CD14-positive monocyte (primary cell): Measurements from ENCODE around the gene SYTL3. TPM values are rescaled to one million over a fixed set of nuclear protein-coding genes. Genes with fewer than 3 reads are reported as not detected.

ENCODE experiments used
- DNase-seq, 3 donors: peaks; one replicate each; pipeline ENCODE4 v3.0.0-alpha.2; 2011 to 2022
- H2AFZ ChIP-seq: 2 replicates; pipeline ENCODE4 v1.6.0; 2012; ENCODE audit warnings: mild to moderate bottlenecking, low read depth, low read length, inconsistent platforms; ENCODE audit not compliant: insufficient read depth, poor library complexity, severe bottlenecking
- H3K27ac ChIP-seq, 2 donors: 1 replicate in 1 of 2; 2 replicates in 1 of 2; pipeline ENCODE4 v1.5.1; 2012 to 2013; ENCODE audit warnings: low read length in 2 of 2, control low read depth in 1 of 2, inconsistent platforms in 1 of 2, low read depth in 1 of 2, mild to moderate bottlenecking in 1 of 2
- H3K27me3 ChIP-seq, 2 donors: one replicate each; pipeline versions ENCODE4 v1.6.0 to v1.6.1; 2011 to 2013; ENCODE audit warnings: low read length in 2 of 2; ENCODE audit not compliant: control insufficient read depth in 2 of 2, insufficient read depth in 2 of 2
- H3K36me3 ChIP-seq, 2 donors: replicated peaks in 1 of 2; 1 replicate in 1 of 2; 2 replicates in 1 of 2; pipeline versions ENCODE4 v1.5.1 to v1.6.1; 2012 to 2013; ENCODE audit warnings: low read length in 2 of 2, control low read depth in 1 of 2, inconsistent platforms in 1 of 2, mild to moderate bottlenecking in 1 of 2; ENCODE audit not compliant: insufficient read depth in 2 of 2, control insufficient read depth in 1 of 2
- H3K4me1 ChIP-seq, 2 donors: 1 replicate in 1 of 2; 2 replicates in 1 of 2; pipeline versions ENCODE4 v1.5.1 to v1.6.1; 2012 to 2013; ENCODE audit warnings: low read length in 2 of 2, control low read depth in 1 of 2, inconsistent platforms in 1 of 2, mild to moderate bottlenecking in 1 of 2, moderate library complexity in 1 of 2; ENCODE audit not compliant: insufficient read depth in 2 of 2, control insufficient read depth in 1 of 2
- H3K4me2 ChIP-seq: replicated peaks from 2 replicates; pipeline ENCODE3; 2012; ENCODE audit warnings: low read length, moderate library complexity, mild to moderate bottlenecking; ENCODE audit not compliant: poor library complexity, severe bottlenecking; ENCODE audit errors: extremely low read depth
- H3K4me3 ChIP-seq, 3 experiments: fragments of 200-600 bp in 1 of 3; sonication (generic) in 1 of 3; replicated peaks in 1 of 3; 1 replicate in 2 of 3; 2 replicates in 1 of 3; pipeline ENCODE4 v1.5.1; 2011 to 2013; ENCODE audit warnings: low read length in 3 of 3, mild to moderate bottlenecking in 3 of 3, control low read depth in 2 of 3, low read depth in 2 of 3, inconsistent platforms in 1 of 3, moderate library complexity in 1 of 3
- H3K79me2 ChIP-seq: 2 replicates; pipeline ENCODE4 v1.6.0; 2012; ENCODE audit warnings: mild to moderate bottlenecking, control low read depth, inconsistent platforms, low read length, moderate library complexity; ENCODE audit not compliant: insufficient read depth
- H3K9ac ChIP-seq: 2 replicates; pipeline ENCODE4 v1.6.0; 2017; ENCODE audit warnings: low read length, mild to moderate bottlenecking; ENCODE audit not compliant: insufficient read depth, poor library complexity, severe bottlenecking
- H3K9me3 ChIP-seq, 2 donors: replicated peaks in 1 of 2; 1 replicate in 1 of 2; 2 replicates in 1 of 2; pipeline versions ENCODE4 v1.5.1 to v1.6.1; 2012 to 2013; ENCODE audit warnings: low read length in 2 of 2, control low read depth in 1 of 2; ENCODE audit not compliant: control insufficient read depth in 1 of 2, insufficient read depth in 1 of 2
- H4K20me1 ChIP-seq: 2 replicates; pipeline ENCODE4 v1.6.0; 2012; ENCODE audit warnings: mild to moderate bottlenecking, low read length, control low read depth, moderate library complexity; ENCODE audit not compliant: insufficient read depth
- H3K27ac Mint-ChIP-seq, 7 donors: one replicate each; pipeline ENCODE4 v1.8.0; 2020; ENCODE audit warnings: mild to moderate bottlenecking in 7 of 7, mixed read lengths in 7 of 7, moderate library complexity in 6 of 7, inconsistent platforms in 2 of 7
- H3K27me3 Mint-ChIP-seq, 3 donors: one replicate each; pipeline ENCODE4 v1.8.0; 2021 to 2022; ENCODE audit warnings: low read depth in 3 of 3, mild to moderate bottlenecking in 3 of 3, mixed read lengths in 3 of 3, moderate library complexity in 3 of 3, inconsistent platforms in 1 of 3
- H3K36me3 Mint-ChIP-seq, 2 donors: one replicate each; pipeline ENCODE4 v1.8.0; 2020; ENCODE audit warnings: mixed read lengths in 2 of 2, inconsistent platforms in 1 of 2, mild to moderate bottlenecking in 1 of 2
- H3K4me1 Mint-ChIP-seq: one replicate; pipeline ENCODE4 v1.8.0; 2020; ENCODE audit warnings: mild to moderate bottlenecking, mixed read lengths
- H3K4me3 Mint-ChIP-seq, 2 donors: one replicate each; pipeline ENCODE4 v1.8.0; 2020; ENCODE audit warnings: mild to moderate bottlenecking in 2 of 2, mixed read lengths in 2 of 2, moderate library complexity in 1 of 2
- H3K9me3 Mint-ChIP-seq, 7 donors: one replicate each; pipeline ENCODE4 v1.8.0; 2020 to 2022; ENCODE audit warnings: mixed read lengths in 7 of 7, mild to moderate bottlenecking in 6 of 7, moderate library complexity in 6 of 7, inconsistent platforms in 2 of 7
- WGBS: methylation state at CpG from one replicate; pipeline ENCODE4 v1.1.5; 2013; ENCODE audit warnings: missing lambda C conversion rate; ENCODE audit not compliant: insufficient coverage; 5-methylcytosine and 5-hydroxymethylcytosine counted together
- intact Hi-C, 2 donors: fragments of 100-400 bp; cut with micrococcal nuclease; formaldehyde crosslinking; loops; one replicate each; pipeline versions ENCODE4 v1.15.0 to v1.15.1; 2023
- polyA plus RNA-seq, 3 donors: library from polyadenylated mRNA; depleted of rRNA in 1 of 3; unstranded in 2 of 3; stranded (reverse) in 1 of 3; fragments of 300-500 nt in 2 of 3; fragments of >200 nt in 1 of 3; fragmentation: Illumina TruSeq in 2 of 3; gene quantifications; 1 replicate in 2 of 3; 2 replicates in 1 of 3; pipeline ENCODE4 v1.2.3, GENCODE V29; 2012 to 2021
- TF ChIP-seq, protein P1 (sequence below): fragments of 200-600 bp; IDR thresholded peaks from one replicate; pipeline ENCODE4 v1.8.0; 2022; ENCODE audit warnings: antibody characterized with exemption, mild to moderate bottlenecking

Gene SYTL3
- polyA plus RNA-seq, 3 donors: 14.6 to 18.7 (median 14.8) TPM

DNA sequence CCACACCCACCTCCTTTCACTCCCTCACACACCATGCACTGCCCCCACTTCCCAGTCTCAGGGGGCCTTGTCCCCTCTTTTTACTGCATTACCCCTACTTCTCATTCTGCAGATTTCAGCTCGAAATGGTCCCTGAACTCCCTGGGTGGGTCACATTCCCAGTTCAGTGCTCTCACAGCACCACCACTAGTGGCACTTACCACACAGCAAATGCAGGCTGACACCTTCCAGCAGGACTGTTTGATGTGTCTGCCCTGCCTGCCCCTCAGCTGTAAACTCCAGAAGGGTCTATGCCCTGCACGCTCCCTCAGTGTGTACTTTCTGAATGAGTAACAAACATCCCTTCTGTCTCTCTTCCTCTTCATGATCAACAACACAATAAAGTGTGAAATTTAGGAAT lies 9.3 kb upstream of the SYTL3 start:
- intact Hi-C loops: loop anchor here (5.0 to 10.0 kb wide), 2 partner anchors 47 to 54 kb away; no protein-coding TSS in a partner anchor
- Histone ChIP-seq H3K36me3 (peaks cover 37 to 67% of the 10 kb centered on the region in 2 donors), H3K27ac (peak overlapping the region in 1 of 2 donors; percentile 59), H3K27me3 (no peaks in the 10 kb centered on the region), H3K79me2 (peaks cover 86% of the 10 kb centered on the region), H3K4me1 (peaks cover 24 to 40% of the 10 kb centered on the region in 2 donors), H3K4me3 (no peak overlapping the region), H3K4me2 (no peak overlapping the region), H3K9me3 (no peaks in the 10 kb centered on the region), H3K9ac (no peak overlapping the region), H2AFZ (no peak overlapping the region), H4K20me1 (peaks cover 70% of the 10 kb centered on the region)
- 93% methylated on average over 1 of the region's 2 CpGs for WGBS
- Mint-ChIP-seq H3K36me3 (peaks cover 56 to 63% of the 10 kb centered on the region in 2 donors), H3K4me3 (no peak overlapping the region), H3K4me1 (peaks cover 46% of the 10 kb centered on the region), H3K9me3 (no peaks in the 10 kb centered on the region), H3K27ac (peak overlapping the region in 5 of 7 donors; percentile 4 to 76 (median 54)), H3K27me3 (peaks cover 0 to 2% (median 2%) of the 10 kb centered on the region in 3 donors)
- no peak for DNase-seq
- TF ChIP-seq, protein P1, sequence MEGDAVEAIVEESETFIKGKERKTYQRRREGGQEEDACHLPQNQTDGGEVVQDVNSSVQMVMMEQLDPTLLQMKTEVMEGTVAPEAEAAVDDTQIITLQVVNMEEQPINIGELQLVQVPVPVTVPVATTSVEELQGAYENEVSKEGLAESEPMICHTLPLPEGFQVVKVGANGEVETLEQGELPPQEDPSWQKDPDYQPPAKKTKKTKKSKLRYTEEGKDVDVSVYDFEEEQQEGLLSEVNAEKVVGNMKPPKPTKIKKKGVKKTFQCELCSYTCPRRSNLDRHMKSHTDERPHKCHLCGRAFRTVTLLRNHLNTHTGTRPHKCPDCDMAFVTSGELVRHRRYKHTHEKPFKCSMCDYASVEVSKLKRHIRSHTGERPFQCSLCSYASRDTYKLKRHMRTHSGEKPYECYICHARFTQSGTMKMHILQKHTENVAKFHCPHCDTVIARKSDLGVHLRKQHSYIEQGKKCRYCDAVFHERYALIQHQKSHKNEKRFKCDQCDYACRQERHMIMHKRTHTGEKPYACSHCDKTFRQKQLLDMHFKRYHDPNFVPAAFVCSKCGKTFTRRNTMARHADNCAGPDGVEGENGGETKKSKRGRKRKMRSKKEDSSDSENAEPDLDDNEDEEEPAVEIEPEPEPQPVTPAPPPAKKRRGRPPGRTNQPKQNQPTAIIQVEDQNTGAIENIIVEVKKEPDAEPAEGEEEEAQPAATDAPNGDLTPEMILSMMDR: no peak

- peaks cover 49% of the 10 kb centered on the region for H3K4me1 Mint-ChIP-seq
- TF ChIP-seq, protein P1: no peak
- intact Hi-C loops: loop anchor here (5.0 to 10.0 kb wide), 2 partner anchors 45 to 53 kb away; no protein-coding TSS in a partner anchor
- H3K27me3 ChIP-seq: no peaks in the 10 kb centered on the region
- peak overlapping the region; percentile 94 to 98 (median 96) for H3K27ac Mint-ChIP-seq
- H3K9ac ChIP-seq: no peak overlapping the region
- peak overlapping the region; percentile 90 for H3K4me2 ChIP-seq
- H3K36me3 ChIP-seq: peaks cover 24 to 52% of the 10 kb centered on the region in 2 donors
- H3K27ac ChIP-seq: peak overlapping the region in 1 of 2 donors; percentile 95
- WGBS: 100% methylated on average over 5 of the region's 8 CpGs
- peaks cover 77% of the 10 kb centered on the region for H3K79me2 ChIP-seq
- peak overlapping the region in 1 of 2 donors; percentile 98 for H3K4me3 Mint-ChIP-seq
- no peak overlapping the region for H2AFZ ChIP-seq
- H3K4me1 ChIP-seq: peaks cover 24 to 43% of the 10 kb centered on the region in 2 donors
- H3K27me3 Mint-ChIP-seq: no peaks in the 10 kb centered on the region
- H4K20me1 ChIP-seq: peaks cover 57% of the 10 kb centered on the region
- no peaks in the 10 kb centered on the region for H3K9me3 ChIP-seq
- H3K4me3 ChIP-seq: peak overlapping the region in 1 of 3 experiments; percentile 97
- H3K9me3 Mint-ChIP-seq: no peaks in the 10 kb centered on the region
- DNase-seq: no peak
- peaks cover 45 to 46% of the 10 kb centered on the region in 2 donors for H3K36me3 Mint-ChIP-seq
These were observed 7.7 kb upstream of the SYTL3 start for GRCh38 chr6:158642097-158642601.
